GM21528 (cell line): ENCODE data around the gene GEMIN4.
"Not testable (repeated sequence)": the region's sequence is repeated elsewhere in the genome, so short reads cannot be mapped to it uniquely, and the experiment has no call there.

Experiments
- ATAC-seq: cut with Tn5 transposase; IDR thresholded peaks from one replicate; pipeline ENCODE4 v1.9.1; 2021; ENCODE audit warnings: mild to moderate bottlenecking, moderate library complexity; ENCODE audit not compliant: unreplicated experiment, low FRiP score

Gene GEMIN4

GRCh38 chr17:705011-705410 lies 47.1 kb downstream of the GEMIN4 start:
- no peak for ATAC-seq

- ATAC-seq: no peak
Observed at GRCh38 chr17:704111-704864, 47.8 kb downstream of the GEMIN4 start.

GRCh38 chr17:703081-703875 lies 48.8 kb downstream of the GEMIN4 start:
- ATAC-seq: no peak

GRCh38 chr17:700504-701094 lies 51.5 kb downstream of the GEMIN4 start:
- no peak for ATAC-seq

GRCh38 chr17:699345-699744 lies 52.7 kb downstream of the GEMIN4 start:
- no peak for ATAC-seq

GRCh38 chr17:698096-698495 lies 54.0 kb downstream of the GEMIN4 start:
- not testable (repeated sequence) for ATAC-seq

- no peak for ATAC-seq
Observed at GRCh38 chr17:697682-698081, 54.4 kb downstream of the GEMIN4 start.

- ATAC-seq: no peak
Observed at GRCh38 chr17:696369-696768, 55.7 kb downstream of the GEMIN4 start.
